NCI-H748 treated with DMSO at 0.1 percent for 48 hours (cell line): Measurements from ENCODE around the gene PTHLH.

ENCODE experiments used
- DNase-seq: peaks from one replicate; lab custom pipeline; 2025; lab: John Stamatoyannopoulos, UW

The PTHLH gene

DNA sequence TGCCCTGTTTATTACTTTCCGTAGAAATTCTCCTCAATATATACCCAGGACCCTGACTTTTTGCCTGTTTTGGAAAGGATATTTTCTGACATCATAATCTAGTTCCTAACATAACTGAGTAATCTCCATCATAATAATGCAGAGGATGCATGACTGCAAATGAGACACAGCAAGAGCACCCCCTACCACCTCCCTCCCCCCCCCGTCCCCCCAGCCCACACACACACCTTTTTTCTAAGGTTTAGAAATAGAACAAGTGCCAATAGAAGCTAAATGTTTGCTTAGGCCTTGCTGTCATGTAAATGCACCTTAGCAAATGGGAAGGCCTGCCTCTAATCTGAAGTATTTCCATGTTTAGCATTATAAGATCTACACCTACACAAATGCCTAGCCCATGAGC is at the start of gene PTHLH:
PTHLH (minus strand) TSS at position 13 of the 400 bp plus-strand sequence. CDS start 3,239 bp downstream, outside the sequence.
- DNase-seq = no peak

DNA sequence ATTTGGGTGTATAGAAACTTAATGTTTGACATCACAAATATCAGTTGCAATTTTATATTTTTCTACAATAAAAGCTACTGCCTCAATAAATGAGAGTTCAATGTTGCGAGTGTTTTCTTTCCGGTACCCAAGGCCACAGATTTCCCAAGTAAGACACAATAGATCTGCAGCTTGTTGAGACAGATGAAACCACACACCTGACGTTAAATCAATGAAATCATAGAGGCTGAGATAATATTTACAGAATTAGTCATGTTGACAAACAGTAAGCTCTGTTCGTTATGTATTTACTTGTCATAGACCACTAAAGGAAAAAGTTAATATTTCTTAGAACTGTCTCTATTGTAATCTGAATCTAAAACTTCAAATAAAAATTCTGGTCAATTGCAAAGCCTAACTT is 49.2 kb upstream of the PTHLH start:
- DNase-seq = no peak

DNA sequence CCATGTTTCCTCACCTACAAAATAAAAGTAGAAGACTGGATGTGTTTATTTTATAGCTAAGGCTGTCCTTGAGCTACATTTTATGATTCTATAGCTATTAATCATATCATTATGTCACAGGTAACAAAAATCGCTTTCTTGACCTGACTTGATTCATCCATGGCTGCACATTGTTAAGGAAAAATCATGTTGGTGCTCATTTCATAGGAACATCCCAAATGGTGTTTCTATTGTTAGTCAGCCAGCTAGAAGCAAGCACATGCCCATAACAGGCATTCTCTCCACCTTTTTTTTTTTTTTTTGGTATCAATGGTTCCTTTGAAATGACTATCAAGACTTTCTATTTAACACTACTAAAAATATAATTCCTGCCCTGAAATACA is 45.3 kb upstream of the PTHLH start:
- DNase-seq = no peak

DNA sequence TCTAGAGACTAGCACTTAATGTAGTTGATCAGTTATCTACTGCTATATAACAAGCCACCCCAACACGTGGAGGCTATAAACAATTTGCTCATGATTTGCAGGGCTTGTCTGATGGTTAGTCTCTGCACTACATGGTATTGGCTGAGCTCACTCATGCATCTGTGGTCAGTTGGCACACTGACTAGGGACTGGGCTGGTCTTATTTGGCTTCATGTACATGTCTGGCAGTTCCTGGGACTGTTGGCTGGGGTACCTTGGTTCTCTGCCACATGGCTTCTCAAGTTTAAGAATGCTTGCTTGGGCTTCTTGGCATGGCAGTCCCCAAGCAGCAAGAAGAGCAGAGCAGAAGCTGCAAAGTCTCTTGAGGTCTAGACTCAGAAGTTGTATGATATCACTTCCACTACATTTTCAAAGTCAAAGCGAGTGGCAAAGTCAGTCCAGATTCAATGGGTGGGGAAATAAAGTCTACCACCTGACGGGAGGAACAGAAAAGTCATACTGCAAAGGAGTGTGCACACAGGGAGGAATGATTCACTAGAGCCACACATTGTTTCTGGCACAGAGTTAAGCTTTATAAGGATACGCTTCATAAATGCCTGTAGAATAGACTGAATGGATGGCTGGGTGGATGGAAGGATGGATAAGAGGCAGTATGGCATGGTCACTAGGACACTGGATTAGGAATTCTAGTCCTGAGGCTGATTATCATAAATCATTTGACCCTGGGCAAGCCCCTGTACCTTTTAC is 44.8 kb upstream of the PTHLH start:
- DNase-seq = no peak

DNA sequence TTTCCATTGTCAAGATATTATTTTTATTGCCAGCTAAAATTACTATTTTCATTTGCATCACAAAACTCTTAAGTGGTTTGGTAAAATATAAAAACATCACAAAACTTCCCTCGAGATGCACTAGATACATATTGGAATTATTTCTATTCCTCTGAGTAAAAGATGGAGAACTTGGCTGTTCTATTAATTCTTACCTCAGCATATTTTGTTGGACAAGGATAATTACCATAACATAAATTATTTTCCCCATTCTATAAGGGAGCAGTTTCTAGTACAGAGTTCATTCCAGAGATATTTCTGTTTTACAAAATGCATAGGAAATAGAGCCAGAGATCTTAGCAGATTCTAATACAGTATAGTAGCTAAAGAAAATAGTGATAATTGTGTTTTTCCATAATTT is 42.6 kb upstream of the PTHLH start:
- no peak for DNase-seq

DNA sequence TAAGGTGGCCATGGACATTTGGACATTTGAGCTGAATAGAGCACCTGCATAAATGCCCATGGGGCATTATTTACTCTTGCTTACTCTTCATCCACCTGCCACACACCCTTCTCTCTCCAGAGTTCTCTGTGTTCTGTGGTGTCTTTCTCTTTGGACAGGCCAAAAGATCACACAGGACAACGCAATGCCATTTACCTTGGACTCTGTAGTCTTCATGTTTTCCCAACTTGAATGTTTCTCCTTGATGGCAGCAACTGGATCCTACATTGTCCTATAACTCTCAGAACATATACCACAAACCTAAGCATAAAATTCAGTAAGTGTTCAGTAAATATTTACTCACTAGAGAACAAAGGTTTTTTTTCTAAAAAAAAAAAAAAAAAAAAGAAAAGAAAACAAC is 41.7 kb upstream of the PTHLH start:
- no peak for DNase-seq

DNA sequence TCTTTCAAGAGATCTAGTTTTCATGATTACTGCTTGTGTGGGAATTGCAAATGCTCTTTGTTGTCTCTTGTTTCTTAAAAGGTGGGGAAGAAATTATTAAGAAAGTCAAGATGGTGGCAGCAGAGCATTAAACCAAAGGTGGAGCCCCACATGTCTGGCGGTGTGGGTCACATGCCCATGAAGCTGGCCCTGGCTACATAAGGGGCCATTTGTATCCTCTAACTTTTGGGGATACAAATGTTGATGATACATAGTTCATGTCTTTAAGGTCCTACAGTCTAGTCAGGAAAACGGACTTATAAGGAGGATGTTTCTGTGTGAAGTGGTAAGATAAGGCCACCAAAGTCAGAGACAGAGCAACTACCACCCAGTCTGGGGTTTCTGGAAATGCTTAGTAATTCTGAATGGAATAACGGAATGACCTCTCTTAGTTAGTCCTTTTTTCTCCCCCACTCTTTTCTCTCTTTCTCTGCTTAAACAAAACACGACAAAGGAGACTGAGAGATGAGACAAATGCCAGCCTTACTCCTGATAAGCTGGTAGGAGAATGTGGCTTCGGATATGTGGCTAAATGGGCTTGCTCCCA is 39.9 kb upstream of the PTHLH start:
- no peak for DNase-seq

DNA sequence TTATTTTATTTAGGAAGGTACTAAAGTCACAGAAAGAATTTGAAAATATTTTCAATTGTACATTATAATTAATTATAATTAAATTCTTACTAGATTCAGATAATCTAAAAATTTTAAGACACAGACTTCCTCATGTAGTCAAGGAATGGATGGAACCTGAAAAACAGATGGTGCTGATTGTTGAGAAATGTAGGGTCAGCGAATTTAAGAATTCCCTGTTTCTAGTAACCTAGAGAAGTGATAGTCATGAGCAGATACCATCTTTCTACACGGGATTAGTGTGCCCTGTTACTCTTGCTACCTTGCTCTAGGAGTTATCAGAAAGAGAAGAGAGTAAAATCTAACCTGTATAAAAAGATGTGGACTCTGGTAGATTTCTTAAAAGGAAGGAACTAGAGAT is 37.5 kb upstream of the PTHLH start:
- DNase-seq = no peak

DNA sequence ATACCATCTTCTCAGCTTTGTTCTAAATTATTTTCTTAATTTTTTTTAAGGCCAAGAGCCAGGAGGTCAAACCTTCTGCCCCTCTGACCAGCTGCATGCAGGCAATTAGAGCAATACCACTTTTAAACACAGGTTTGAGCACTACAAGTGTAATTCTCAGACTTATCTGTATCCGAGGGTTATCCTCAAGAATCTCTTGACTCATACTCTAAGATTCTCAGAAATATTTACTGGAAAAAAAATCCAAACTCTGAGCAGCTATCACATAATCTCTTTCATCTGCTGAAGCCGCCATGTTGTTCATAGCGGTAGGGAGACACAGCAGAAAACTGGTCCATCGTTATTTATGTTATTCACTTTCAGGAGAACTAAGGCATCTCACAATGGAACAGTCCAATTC is 27.4 kb upstream of the PTHLH start:
- DNase-seq = no peak

DNA sequence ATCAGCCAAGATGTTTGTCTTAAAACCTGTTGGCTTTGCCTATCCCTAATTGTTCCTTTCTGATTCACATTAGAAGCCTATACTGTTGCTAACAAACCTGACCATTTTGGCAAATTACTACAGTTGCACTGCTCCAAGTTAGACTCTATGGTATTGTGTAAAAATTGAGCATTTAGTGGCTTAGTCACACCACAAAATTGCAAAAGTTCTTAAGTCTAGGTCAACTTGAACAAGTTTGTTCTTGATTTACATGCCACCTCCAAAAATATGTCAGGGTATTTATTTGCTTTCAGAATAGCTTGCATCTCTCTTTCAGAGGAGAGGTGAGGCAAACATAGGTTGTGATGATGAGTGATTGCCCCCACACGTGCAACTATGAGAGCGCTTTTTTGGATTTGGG is 27.0 kb upstream of the PTHLH start:
- no peak for DNase-seq

DNA sequence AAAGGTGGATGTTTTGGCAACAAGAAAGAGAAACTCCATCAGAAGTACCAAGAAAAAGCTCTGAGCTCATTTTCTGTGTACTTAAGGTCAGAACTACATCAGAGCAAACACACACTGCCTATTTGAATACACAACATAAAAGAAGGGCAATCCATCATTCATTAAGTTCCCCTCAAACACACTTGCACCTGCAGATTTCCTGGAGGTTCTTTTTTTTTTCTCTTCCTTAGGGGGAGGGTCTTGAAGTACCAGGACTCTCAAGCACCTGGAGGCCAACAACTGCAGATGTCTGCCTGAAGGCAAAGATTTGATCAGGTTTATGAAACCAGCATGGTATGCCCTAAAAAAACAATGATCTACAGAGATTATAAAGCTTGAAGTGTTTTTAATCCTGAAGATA is 26.1 kb upstream of the PTHLH start:
- DNase-seq = no peak

DNA sequence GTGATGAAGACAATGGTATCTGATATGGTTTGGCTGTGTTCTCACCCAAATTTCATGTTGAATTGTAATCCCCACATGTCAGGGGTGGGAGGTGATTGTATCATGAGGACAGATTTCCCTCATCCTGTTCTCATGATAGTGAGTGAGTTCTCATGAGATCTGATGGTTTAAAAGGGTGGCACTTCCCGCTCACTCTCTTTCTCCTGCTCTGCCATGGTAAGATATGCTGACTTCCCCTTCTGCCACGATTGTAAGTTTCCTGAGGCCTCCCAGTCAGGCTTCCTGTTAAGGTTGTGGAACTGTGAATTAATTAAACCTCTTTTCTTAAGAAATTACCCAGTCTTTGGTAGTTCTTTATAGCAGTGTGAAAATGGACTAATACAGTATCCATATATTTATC is 25.6 kb upstream of the PTHLH start:
- DNase-seq = no peak

DNA sequence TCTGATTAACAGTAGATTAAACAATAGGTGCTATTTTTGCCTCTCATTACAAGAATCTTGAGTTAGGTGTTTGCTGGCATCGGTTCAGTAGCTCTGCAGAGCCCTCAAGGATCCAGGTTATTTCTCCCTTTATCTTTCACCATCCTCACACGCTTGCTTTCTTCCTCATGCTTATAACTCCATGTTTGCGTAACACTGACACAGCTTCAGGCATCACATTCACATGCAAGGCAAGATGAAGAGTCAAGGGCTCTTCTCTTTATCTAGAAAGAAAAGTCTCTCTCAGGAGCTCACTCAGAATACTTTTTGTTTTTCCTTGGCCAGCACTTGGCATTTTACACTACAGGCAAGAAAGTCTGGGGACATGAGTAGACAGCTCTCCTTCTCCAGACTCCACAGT is 24.2 kb upstream of the PTHLH start:
- no peak for DNase-seq

DNA sequence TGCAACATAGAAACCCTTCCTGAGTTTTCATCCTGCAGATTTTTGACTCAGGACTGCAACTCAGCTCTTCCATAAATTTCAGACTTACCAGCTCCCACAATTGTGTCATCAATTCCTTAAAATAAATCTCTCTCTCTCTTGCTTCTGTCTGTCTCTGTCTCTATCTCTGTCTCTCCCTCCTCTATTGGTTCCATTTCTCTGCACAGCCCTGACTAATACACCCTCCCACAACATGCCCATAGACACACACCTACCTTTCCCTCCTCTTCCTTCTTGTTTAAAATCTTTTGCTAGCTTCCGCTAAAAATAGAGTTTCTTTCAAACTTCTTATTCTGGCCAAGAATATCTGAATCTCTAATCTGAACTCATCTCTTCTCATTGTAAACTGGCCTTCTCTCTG is 22.9 kb upstream of the PTHLH start:
- DNase-seq = no peak

DNA sequence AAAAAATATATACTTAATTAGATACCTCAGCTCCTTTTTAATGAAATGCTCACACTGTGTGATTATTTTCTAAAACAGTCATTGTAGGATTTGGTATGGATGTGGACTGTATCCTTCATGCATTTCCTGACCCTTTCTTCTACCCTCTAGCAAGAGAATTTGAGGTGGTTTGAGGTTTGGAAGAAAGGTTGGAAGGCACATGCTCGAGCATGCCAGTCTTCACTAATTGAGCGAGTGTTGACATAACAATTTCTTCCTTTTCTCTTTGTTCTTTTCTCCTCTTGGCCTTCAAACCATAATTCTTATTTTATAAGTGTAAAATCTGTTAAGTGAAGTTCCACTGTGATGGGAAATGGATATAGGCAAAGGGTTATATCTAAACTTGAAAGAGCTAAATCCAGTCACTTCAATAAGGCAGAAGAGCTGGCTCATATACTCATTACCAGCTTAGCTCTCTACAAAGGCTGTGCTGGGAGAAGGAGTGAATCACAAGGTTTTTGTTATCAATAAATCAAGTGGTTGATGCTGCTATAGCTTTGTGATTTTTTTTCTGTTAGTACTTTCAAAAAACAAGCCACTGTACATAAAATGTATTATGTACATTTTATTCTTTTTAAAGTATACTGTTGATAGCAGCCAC is 16.2 kb upstream of the PTHLH start:
- DNase-seq = no peak

DNA sequence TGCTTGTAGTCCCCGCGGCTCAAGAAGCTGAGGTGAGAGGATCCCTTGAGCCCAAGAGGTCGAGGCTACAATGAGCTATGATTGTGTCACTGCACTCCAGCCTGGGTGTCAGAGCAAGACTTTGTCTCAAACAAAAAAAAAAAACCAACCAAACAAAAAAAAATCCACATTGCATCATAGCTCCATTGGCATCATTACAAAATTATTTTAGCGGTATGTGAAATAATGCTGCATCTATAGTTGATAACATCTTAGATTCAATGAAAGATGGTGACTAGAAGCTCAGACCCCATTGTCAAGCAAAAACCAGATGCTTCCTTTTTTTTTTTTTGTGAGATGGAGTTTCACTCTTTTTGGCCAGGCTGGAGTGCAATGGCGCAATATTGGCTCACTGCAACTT is 14.8 kb upstream of the PTHLH start:
- DNase-seq = no peak

DNA sequence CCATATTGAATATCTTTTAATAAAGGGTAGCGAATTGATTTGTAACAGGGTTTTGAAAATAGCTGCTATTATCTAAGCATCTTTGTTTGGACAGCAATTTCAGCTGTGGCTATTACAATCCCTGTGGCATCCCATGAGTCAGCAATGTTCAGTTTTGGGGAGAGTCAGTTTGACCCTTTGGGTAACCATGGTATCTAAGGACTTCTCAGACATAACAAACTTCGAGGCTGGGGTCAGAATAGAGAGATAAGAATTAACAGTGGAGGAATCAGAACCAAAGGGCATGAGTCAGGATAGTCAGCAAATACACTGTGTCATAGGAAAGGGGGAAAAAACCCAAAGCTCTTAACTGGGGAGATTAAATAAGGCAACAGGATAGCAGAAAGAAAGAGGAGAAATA is 11.7 kb upstream of the PTHLH start:
- DNase-seq = no peak

DNA sequence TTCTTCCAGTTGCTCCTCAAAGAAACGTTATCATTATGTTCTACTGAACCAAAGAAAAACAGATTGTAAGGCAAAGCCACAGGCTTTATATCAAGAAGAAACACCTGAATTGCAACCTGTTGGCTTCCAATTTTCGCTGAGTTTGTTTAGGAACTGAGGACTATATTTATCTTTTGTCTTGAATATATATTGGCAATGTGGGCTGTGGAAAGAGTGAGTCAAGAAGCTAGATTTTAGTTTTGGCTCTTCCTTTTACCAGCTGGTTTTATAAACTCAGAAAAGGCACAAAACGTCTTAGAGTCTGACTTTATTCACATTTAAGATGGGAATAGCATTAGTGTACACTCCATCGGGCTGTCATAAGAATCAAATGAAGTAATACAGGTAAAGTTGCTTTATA is 10.4 kb upstream of the PTHLH start:
- no peak for DNase-seq

DNA sequence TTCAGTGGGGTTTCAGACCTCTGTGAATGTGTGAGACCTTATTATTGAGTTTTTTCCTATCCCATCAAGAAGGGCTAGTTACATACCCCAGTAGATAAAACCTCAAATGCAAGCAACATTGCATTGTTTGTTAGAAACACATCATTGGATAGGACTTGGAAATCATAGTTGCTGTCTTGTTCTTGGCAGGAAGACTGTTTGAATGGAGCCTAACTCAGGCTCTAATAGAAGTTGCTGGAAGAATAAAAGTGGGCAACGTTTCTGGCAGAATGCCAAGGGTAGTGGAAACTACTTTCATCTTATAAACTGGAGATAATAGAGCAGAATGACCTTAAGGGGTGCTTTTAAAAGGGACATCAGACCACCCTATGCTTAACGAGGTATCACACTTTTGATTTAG is 9.9 kb upstream of the PTHLH start:
- no peak for DNase-seq

DNA sequence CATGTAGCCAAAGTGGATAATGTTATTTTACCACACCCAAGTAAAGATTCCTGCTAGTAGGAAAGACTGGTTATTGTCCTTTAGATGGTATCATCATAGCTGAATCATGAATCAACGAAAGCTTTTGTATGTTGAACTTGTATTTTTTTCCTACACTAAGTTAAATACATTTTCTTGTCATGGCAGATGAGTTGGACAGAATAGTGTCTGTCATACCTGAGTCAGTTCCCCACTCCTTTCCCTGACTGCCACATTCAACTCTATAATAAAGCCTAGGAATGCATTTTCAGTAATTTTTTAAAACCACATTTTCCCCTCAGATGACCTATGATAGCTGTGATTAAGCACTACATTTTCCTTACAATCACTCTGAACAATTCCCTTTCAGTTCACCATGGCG is 9.3 kb upstream of the PTHLH start:
- no peak for DNase-seq

DNA sequence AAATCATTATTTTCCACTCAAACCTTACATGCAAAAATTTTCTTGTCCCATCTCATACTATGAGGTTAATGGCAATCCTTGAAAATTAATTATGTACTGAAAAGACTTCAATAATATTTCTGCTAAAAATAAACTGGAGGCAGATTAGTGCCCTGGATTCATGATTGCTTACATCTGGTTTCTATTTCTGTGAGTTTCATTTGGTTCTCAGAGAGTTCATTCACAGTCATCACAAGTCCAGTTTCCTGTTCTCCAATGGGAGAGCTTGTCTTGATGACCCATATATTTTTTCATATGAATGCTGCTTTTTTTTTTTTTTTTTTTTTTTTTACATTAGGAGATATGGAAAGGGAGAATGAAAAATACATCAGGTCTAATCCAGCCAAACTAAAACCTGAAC is 6.6 kb upstream of the PTHLH start:
- no peak for DNase-seq

DNA sequence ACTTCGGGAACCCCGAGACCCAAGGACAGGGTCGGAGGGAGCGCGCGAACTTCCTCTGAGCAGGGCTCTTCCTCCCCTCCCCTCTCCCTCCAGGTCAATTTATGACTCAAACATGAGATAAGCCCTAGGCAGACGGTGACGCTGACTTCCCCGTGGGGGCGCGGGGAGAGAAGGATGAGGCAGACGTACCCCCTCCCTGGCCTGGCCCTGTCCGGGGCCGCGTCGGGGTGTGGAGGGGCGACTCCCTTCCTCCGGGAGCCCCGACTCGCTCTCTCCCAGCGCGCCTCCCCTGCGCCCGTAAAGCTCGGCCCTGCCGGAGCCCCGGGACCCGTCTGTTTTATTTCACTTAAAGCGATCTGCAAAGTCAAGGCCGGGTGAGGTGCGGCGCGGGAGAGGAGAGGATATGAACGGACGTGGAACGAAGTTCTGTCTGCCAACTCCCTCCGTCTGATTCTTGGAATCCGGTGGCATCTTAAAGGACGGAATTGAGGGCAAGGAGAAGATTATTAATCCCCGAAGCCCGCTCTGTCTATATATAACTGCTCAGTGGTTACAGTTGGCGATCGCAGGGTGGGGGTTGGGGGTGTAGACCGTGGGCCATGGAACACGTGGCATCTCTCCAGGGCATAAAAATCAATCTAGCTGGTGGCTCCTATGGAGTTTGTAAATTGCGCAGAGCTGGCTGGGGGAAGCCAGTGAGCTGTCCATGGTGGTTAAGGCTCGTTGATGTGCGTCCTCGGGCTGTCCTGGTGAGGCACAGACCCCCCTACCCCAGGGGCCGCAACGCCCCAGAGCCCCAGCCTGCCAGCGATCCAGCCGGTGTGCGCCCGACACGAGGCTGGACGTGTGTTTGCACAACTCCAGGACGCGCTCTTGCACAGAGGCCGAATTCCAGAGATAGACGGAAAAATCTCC is 2.9 kb upstream of the PTHLH start:
- no peak for DNase-seq
